Measurements from ENCODE around the gene BCL7C.
A peak's percentile ranks its signal among the peaks of the same experiment; 100 is the strongest.

The BCL7C gene

GRCh38 chr16:30922420-30922959 is 28.6 kb upstream of the BCL7C start:
- peak; percentile 96 for DNase-seq (ENCODE audit: low spot score)

DNA sequence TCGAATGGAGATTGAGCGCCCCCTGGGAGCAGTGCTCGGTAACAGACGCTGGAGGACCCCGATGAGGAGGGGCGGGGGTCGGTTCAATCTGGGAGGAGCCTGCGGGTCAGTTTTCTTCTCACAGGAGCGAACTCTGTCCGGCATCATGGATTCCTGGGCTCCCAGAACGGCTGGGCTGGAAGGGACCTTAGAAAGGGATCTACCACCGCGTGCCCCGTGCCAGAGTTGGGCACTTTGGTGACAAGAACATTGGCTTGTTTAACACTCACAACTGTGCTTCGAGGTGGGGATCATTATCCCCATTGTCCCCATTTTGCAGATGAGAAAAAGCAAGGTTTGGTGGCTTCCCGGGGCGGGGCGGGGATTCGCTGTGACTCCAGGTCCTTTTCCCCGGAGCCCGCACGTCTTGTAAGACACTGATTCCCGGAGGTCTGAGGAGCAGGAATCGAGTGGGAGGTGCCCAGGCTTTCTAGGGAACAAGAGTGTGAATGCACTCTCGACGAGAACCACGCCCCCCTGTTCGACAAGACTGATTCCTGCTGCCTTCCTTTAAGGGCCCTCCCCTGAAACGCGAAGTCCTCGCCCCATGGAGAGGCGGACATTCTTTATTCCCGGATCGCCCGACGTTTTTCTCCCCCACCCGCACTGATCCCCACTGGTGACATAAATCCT is 28.0 kb upstream of the BCL7C start:
- DNase-seq (ENCODE audit: low spot score) = peak; percentile 84

DNA sequence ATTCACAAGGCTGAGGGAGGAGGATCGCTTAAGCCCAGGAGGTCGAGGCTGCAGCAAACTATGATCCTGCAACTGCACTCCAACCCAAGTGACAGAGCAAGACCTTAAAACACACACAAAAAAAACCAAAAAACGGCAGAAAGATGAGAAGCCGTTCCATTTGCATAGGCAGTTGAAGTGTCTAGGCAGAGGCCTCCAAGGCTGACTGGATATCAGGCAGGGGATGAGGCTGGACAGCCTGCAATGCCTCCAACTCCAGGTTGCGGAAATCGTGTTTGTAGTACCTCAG is 27.5 kb upstream of the BCL7C start:
- DNase-seq (ENCODE audit: low spot score) = no peak

DNA sequence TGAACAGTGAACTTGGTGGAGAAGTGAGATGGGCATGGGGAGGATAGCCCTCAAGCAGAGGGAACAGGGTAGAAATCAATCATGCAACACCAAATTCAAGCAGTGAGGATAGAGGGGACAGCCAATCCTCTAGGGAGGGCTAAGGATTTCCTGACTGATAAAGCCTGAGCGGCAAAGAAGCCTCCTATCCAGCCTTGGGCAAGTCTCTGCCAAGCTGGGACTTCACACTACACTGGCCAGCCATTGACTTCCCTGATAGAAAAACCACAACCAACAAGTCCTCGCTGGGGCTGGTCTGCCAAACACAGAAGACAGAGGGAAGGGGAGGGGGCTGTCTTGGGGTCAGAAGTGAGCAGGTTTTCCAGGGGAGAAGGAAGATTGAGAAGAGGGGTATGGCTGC is 27.0 kb upstream of the BCL7C start:
- no peak for DNase-seq (ENCODE audit: low spot score)

DNA sequence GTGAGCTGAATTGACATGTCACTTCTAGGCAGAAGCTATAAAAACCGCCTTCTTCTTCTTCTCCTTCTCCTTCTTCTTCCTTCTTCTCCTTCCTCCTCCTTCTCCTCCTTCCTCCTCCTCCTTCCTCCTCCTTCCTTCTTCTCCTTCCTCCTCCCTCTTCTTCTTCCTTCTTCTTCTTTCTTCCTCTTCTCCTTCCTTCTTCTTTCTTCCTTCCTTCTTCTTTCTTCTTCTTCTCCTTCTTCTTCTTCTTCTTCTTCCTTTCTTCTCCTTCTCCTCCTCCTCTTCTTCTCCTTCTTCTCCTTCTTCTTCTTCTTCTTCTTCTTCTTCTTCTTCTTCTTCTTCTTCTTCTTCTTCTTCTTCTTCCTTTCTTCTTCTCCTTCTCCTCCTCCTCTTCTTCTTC is 24.7 kb upstream of the BCL7C start:
- no peak for DNase-seq (ENCODE audit: low spot score)

- no peak for DNase-seq (ENCODE audit: low spot score)
These were observed 21.0 kb upstream of the BCL7C start for GRCh38 chr16:30914830-30915229.

DNA sequence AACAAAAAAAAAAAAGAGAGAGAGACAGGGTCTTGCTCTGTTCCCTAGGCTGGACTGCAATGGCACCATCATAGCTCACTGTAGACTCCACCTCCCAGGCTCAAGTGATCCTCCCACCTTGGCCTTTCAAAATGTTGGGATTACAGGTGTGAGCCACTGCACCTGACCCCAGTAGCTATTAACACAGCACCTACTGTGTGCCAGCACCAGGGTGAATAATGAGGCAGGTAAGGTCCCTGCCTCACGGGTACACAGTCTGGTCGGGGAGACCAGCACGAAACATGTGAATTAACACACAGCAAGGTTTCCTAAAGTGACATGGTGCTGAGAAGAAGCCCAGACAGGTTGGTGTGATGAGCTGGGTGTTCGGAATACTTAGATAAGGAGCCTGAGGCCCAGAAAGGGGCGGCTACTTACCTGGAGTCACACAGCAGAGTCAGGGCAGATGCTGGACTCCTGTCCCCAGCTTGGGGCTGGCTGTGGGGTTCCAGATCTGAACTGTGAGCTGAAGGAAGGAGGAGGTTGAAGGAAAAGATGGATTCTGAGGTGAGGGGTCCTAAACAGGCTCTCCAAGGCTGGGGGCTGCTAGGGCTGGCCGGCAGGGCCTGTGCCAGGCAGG is 19.0 kb upstream of the BCL7C start:
- DNase-seq (ENCODE audit: low spot score) = no peak

GRCh38 chr16:30910427-30911029 is 16.7 kb upstream of the BCL7C start:
- DNase-seq (ENCODE audit: low spot score) = no peak

- DNase-seq (ENCODE audit: low spot score) = no peak
These were observed 13.2 kb upstream of the BCL7C start for GRCh38 chr16:30907064-30907463.

- no peak for DNase-seq (ENCODE audit: low spot score)
These were observed 10.4 kb upstream of the BCL7C start for GRCh38 chr16:30904114-30904780.

- peak; percentile 48 for DNase-seq (ENCODE audit: low spot score)
These were observed 9.7 kb upstream of the BCL7C start for GRCh38 chr16:30903596-30903995.

- no peak for DNase-seq (ENCODE audit: low spot score)
These were observed 9.1 kb upstream of the BCL7C start for GRCh38 chr16:30903002-30903401.

DNA sequence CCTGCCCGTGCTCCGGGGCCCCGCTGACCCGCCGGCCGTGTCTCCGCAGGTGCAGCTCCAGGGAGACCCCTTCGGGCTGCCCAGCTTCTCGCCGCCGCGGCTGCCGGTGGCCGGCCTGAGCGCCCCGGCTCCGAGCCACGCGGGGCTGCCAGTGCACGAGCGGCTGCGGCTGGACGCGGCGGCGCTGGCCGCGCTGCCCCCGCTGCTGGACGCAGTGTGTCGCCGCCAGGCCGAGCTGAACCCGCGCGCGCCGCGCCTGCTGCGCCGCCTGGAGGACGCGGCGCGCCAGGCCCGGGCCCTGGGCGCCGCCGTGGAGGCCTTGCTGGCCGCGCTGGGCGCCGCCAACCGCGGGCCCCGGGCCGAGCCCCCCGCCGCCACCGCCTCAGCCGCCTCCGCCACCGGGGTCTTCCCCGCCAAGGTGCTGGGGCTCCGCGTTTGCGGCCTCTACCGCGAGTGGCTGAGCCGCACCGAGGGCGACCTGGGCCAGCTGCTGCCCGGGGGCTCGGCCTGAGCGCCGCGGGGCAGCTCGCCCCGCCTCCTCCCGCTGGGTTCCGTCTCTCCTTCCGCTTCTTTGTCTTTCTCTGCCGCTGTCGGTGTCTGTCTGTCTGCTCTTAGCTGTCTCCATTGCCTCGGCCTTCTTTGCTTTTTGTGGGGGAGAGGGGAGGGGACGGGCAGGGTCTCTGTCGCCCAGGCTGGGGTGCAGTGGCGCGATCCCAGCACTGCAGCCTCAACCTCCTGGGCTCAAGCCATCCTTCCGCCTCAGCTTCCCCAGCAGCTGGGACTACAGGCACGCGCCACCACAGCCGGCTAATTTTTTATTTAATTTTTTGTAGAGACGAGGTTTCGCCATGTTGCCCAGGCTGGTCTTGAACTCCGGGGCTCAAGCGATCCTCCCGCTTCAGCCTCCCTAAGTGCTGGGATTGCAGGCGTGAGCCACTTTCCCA is 8.4 kb upstream of the BCL7C start:
- peak; percentile 87 for DNase-seq (ENCODE audit: low spot score)

- no peak for DNase-seq (ENCODE audit: low spot score)
These were observed 7.5 kb upstream of the BCL7C start for GRCh38 chr16:30901201-30902028.

DNA sequence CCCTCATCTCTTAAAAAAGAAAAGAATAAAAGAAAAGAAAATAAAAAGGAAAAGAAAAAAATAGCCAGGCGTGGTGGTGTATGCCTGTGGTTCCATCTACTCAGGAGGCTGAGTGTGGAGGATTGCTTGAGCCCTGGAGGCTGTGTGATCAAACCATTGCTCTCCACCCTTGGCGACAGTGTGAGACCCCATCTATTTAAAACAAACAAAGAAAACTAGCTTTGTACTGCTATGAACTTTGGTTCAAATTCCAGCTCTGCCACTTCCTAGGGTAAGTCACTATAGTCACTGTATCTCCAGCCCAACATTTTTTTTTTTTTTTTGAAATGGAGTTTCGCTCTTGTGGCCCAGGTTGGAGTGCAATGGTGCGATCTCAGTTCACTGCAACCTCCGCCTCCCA is 6.7 kb upstream of the BCL7C start:
- DNase-seq (ENCODE audit: low spot score) = no peak

DNA sequence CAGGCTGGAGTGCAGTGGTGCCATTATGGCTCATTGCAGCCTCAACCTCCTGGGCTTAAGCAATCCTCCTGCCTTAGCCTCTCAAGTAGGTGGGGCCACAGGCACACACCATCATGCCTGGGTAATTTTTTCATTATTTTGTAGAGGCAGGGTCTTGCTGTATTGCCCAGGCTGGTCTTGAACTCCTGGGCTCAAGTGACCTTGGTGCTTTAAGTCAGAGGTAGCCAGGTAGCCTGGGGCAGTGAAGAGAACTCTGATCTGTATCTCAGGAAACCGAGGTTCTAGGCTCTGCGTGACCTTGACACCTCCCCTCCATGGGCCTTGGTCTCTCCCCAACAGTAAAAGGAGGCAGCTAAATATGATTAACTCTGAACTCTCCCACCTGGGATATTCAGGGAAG is 5.9 kb upstream of the BCL7C start:
- DNase-seq (ENCODE audit: low spot score) = no peak

GRCh38 chr16:30896889-30897733 is 3.2 kb upstream of the BCL7C start:
- peak; percentile 93 for DNase-seq (ENCODE audit: low spot score)

DNA sequence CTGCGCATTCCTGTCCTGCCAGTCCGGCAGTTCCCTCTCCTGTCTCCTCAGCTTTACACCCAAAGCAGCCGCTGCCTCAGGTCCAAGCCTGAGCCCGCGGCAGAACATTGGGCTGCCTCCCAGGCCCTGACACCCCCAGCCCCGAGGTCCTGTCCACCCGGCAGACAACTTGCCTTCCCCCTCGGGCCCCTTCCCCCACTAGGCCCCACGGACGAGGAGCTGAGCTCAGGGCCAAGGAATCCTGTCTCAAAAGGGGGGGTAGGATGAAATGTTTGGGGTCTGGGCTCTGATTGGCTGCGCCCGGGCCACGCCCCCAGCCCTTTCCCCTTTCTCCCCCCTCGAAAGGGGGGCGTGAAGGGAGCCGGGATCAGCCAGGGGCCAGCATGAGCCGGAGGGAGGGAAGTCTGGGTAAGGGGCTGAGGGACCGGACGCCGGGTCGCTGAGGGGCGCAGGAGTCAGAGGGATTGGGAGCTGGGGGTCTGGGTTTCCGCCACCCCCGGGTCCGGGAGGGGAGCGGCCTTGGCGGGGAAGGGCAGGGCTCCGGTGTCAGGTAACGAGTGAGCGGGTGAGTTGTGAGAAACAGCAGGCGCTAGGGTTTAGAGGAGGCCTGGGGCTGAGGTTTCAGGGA is 2.5 kb upstream of the BCL7C start, which contains the start of gene CTF1:
CTF1 (plus strand) TSS at position 354 of the 628 bp plus-strand sequence; CDS start at position 384, 30 bp downstream.
- DNase-seq (ENCODE audit: low spot score) = peak; percentile 94

GRCh38 chr16:30895627-30896260 is 1.9 kb upstream of the BCL7C start:
- peak; percentile 26 for DNase-seq (ENCODE audit: low spot score)

Data from AG08395 (cell line).